GM21515 (cell line): ENCODE measurements around the gene KRTAP6-2.

Experiments
- ATAC-seq: cut with Tn5 transposase; IDR thresholded peaks from one replicate; pipeline ENCODE4 v1.9.1; 2021; ENCODE audit not compliant: unreplicated experiment

KRTAP6-2 gene

DNA sequence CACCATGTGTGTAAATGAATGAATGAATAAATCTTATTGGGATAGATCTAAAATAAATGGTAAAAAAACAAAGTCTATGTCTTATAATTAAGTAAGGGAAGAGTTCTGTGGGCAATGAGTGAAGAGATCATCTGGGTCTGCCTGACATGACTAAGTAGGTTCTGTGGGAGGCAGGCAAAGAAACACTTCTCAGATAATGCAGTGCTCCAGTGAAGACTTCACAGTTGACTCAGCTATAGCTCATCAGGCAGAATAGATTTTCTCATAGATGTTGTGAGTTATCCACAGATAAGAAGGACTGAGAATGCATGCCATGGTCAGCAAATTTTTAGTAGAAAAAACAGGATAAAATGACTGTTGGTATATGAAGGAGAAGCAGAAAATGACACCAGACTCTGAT, 20.9 kb downstream of the KRTAP6-2 start:
- no peak for ATAC-seq

DNA sequence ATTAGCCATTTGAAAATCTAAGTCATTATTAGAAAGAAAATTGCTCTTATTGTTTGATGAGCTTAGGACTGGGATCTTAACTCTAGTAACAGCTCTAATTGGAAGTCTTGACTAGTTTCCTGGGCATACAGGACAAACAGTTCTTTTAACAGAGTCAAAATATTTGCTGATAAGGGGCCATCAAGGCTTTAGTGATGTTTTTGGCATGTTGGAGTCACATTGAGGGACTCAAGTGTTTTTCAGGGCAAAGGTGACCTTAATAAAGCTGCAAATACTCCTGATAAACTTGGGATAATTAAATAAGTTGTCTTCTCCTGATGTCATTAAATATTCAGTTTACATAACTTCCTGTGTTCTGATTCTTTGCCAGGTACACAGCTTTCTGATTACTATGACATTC, 31.1 kb downstream of the KRTAP6-2 start:
- no peak for ATAC-seq

DNA sequence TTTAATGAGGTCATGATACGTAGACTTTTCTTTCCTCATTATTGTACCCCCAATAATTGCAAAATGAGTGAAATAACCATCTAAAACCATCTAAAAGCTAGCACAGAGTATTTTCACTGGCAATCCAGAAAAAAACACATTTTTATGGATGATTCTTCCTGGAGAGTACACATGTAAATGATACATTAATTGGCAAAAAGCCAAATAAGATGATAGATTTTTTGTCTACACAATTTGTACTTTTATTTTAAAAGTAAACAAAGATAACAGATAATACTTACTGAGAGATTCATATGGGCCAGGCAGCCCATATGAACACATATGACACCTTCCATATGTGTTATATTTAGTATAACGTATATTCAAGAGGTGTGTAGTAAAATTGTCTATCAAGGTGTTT, 35.1 kb downstream of the KRTAP6-2 start:
- no peak for ATAC-seq

DNA sequence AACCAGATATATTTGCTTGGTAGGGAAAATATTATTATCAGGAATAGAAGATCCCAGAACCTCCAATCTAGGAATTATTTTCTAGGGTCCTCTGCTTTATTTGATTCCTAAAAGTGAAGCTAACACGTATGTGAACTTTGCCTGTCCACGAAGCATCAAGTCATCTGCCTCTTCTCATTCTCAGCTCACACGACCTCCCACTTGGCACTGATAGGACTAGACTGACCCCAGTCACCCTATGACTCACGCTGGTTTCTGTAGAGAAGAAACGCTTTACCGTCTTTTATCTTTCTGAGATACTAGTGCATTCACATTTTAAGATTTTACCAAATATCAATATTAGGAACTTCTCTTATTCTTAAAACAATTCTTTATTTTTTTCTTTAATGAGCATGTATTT, 35.6 kb downstream of the KRTAP6-2 start:
- ATAC-seq, result no peak

DNA sequence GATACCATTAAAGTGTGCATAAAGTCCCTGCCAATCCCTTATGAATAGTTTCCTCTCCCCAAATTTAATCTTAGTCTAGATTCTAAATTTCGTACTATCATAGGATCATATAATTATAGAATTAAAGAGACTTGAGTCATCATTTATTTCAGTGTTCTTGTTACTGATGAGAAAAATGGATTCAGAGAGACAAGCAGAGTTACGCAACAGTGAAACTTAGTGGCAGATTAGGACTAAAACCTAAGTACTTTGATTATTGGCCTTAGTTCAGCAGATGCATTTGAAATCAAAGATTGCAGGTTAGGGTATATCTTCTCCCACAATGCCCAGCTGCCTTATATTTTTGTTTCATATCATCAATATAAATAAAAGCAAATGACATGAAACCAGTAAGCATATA, 36.7 kb downstream of the KRTAP6-2 start:
- no peak for ATAC-seq

DNA sequence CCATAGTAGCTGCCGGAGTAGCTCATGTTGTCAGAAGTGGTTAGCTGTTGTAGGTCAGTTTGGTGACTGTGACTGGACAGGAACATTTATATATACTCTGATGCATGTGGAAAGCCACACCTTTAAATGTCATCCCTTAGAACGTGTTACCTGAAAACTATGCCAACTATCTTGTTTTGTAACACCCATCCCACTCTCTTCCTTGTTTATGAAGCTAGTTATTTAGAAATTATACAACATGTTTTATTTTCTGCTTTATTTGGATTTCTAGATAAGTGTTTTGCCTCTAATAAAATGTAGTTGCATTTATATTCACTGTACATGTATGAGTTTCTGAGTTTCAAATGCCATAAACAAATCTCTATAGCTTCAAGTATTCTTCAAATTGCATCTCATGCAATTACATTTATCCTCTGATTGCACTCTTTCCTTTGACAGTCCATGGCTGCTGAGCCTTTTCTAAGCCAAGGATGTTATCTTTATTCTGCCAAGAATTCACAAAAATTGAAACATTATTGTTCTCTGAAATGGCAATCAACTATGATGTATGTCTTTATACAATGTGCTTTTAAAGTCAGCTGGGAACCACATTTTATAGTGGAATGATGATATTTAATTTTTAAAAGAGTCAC, 37.3 kb downstream of the KRTAP6-2 start, which contains the start of gene KRTAP19-7:
Gene KRTAP19-7 (minus strand): TSS at position 51 of the 632 bp plus-strand sequence. CDS start 25 bp downstream, at position 26.
- no peak for ATAC-seq

DNA sequence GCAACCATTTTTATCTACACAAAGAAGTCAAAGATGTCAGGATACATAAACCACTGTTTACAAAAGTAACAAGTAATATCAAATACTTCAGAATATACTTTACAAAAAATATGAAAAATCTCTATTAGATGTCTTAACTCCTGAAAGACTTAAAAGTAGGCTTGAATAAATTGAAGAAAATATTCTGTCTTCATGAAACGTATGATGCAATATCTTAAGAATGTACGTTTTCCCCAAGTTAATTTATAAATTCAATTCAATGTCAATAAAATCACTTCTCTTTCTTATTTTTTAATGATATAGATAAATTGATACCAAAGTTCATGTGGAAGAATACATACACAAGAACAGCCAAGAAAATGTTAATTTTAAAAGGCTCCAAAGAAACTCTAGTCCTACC, 43.6 kb downstream of the KRTAP6-2 start:
- no peak for ATAC-seq

DNA sequence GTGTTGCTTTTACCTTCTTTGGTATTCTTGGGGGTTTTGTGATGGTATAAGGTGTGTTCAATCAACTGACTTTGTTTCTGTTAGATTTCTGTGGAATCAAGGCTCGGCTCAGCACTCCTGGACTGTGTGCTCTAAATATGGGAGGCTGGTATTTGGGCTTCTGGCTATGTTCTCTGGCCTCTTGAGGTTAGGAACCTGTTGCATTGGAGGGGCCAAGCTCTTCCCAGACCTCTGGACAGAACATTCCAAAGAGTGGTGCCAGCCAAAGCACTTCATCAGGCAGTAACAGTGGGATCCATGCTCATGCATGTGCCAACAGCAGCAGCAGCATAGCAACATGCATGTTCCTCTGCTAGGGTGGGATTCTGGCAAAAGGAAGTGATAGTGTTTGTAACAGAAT, 45.9 kb downstream of the KRTAP6-2 start:
- no peak for ATAC-seq
